Calu3 (cell line): ENCODE data around the gene CPED1. TPM values are rescaled to one million over a fixed set of nuclear protein-coding genes. Genes with fewer than 3 reads are reported as not detected.
"Not testable (repeated sequence)": the region's sequence is repeated elsewhere in the genome, so short reads cannot be mapped to it uniquely, and the experiment has no call there.

ENCODE experiments used
- BruUV-seq: library from RNA; stranded (reverse); fragments of 400-500 nt; replicated peaks from 2 replicates; lab custom pipeline; 2021; lab: Mats Ljungman, UMichigan
- CTCF ChIA-PET: fragments of 300-600 bp; sonication (Branson Sonifier 250); formaldehyde crosslinking; loops from one replicate; lab custom pipeline; 2022; ENCODE audit warnings: antibody characterized with exemption; lab: Charles Lee
- DNase-seq: peaks from one replicate; pipeline ENCODE4 v3.0.0; 2022
- H3K27ac Mint-ChIP-seq: one replicate; pipeline ENCODE4 v1.8.0; 2022; ENCODE audit warnings: mixed read lengths; ENCODE audit not compliant: unreplicated experiment
- H3K27me3 Mint-ChIP-seq: one replicate; pipeline ENCODE4 v1.8.0; 2022; ENCODE audit warnings: mixed read lengths; ENCODE audit not compliant: unreplicated experiment
- H3K36me3 Mint-ChIP-seq: one replicate; pipeline ENCODE4 v1.8.0; 2022; ENCODE audit warnings: mild to moderate bottlenecking, moderate library complexity, mixed read lengths; ENCODE audit not compliant: insufficient read depth, unreplicated experiment
- H3K4me1 Mint-ChIP-seq: one replicate; pipeline ENCODE4 v1.8.0; 2022; ENCODE audit warnings: mild to moderate bottlenecking, low read depth, mixed read lengths; ENCODE audit not compliant: unreplicated experiment
- H3K4me3 Mint-ChIP-seq: one replicate; pipeline ENCODE4 v1.8.0; 2022; ENCODE audit warnings: mild to moderate bottlenecking, low read depth, moderate library complexity, mixed read lengths; ENCODE audit not compliant: unreplicated experiment
- H3K9me3 Mint-ChIP-seq: one replicate; pipeline ENCODE4 v1.8.0; 2022; ENCODE audit warnings: low read depth, mixed read lengths; ENCODE audit not compliant: unreplicated experiment
- CTCF ChIP-seq: fragments of 200-600 bp; IDR thresholded peaks from one replicate; pipeline ENCODE4 v1.8.0; 2022; ENCODE audit warnings: antibody characterized with exemption; ENCODE audit not compliant: unreplicated experiment
- intact Hi-C: fragments of 100-400 bp; cut with micrococcal nuclease; formaldehyde crosslinking; loops from one replicate; pipeline ENCODE4 v1.10.0; 2022; ENCODE audit not compliant: unreplicated experiment
- total RNA-seq: library from RNA; stranded (reverse); gene quantifications from 2 replicates; pipeline ENCODE4 v1.2.3, GENCODE V29; 2022

Gene CPED1
- total RNA-seq, 1 experiment from 2014 or later = 0.24 TPM

- DNase-seq = no peak
- intact Hi-C loops = no loop called here
- Mint-ChIP-seq H3K36me3 (no peaks in the 10 kb centered on the region), H3K27me3 (peaks cover 19% of the 10 kb centered on the region), H3K27ac (no peak overlapping the region), H3K4me3 (no peak overlapping the region), H3K9me3 (no peaks in the 10 kb centered on the region), H3K4me1 (no peaks in the 10 kb centered on the region)
- CTCF ChIA-PET = no interaction called here
- no TSS peak for BruUV-seq
- no peak for TF ChIP-seq CTCF
These were observed 246.7 kb downstream of the CPED1 start for GRCh38 chr7:121235201-121235600.

- Mint-ChIP-seq H3K9me3 (no peaks in the 10 kb centered on the region), H3K36me3 (no peaks in the 10 kb centered on the region), H3K4me1 (no peaks in the 10 kb centered on the region), H3K4me3 (no peak overlapping the region), H3K27ac (no peak overlapping the region), H3K27me3 (no peaks in the 10 kb centered on the region)
- CTCF ChIA-PET = no interaction called here
- intact Hi-C loops = no loop called here
- no TSS peak for BruUV-seq
- no peak for TF ChIP-seq CTCF
- no peak for DNase-seq
These were observed 249.1 kb downstream of the CPED1 start for GRCh38 chr7:121237601-121238000.

- no peaks in the 10 kb centered on the region for H3K4me1 Mint-ChIP-seq
- no TSS peak for BruUV-seq
- no peak overlapping the region for H3K27ac Mint-ChIP-seq
- peaks cover 9% of the 10 kb centered on the region for H3K27me3 Mint-ChIP-seq
- no peaks in the 10 kb centered on the region for H3K9me3 Mint-ChIP-seq
- CTCF ChIA-PET = no interaction called here
- no peak for DNase-seq
- intact Hi-C loops = no loop called here
- TF ChIP-seq CTCF = no peak
- H3K4me3 Mint-ChIP-seq = no peak overlapping the region
- no peaks in the 10 kb centered on the region for H3K36me3 Mint-ChIP-seq
These were observed 255.8 kb downstream of the CPED1 start for GRCh38 chr7:121244120-121244870.

- BruUV-seq, H3K36me3 Mint-ChIP-seq, H3K9me3 Mint-ChIP-seq, intact Hi-C loops, H3K4me3 Mint-ChIP-seq, H3K4me1 Mint-ChIP-seq, DNase-seq, H3K27ac Mint-ChIP-seq, H3K27me3 Mint-ChIP-seq, CTCF ChIA-PET: not testable (repeated sequence)
These were observed 262.9 kb downstream of the CPED1 start for GRCh38 chr7:121251367-121251766.

- H3K4me3 Mint-ChIP-seq, H3K27ac Mint-ChIP-seq, H3K4me1 Mint-ChIP-seq, DNase-seq, H3K27me3 Mint-ChIP-seq, CTCF ChIA-PET, H3K9me3 Mint-ChIP-seq, intact Hi-C loops, BruUV-seq, H3K36me3 Mint-ChIP-seq: not testable (repeated sequence)
These were observed 264.2 kb downstream of the CPED1 start for GRCh38 chr7:121252523-121253235.
